GM21825 (cell line): ENCODE measurements around the gene SUGCT.

Source experiments
- ATAC-seq: cut with Tn5 transposase; IDR thresholded peaks from one replicate; pipeline ENCODE4 v1.9.1; 2021; ENCODE audit warnings: mild to moderate bottlenecking, moderate library complexity; ENCODE audit not compliant: unreplicated experiment

Gene SUGCT

GRCh38 chr7:40315277-40315676 is 180.5 kb downstream of the SUGCT start:
- ATAC-seq: no peak

- no peak for ATAC-seq
These were observed 181.4 kb downstream of the SUGCT start for GRCh38 chr7:40316176-40316575.

DNA sequence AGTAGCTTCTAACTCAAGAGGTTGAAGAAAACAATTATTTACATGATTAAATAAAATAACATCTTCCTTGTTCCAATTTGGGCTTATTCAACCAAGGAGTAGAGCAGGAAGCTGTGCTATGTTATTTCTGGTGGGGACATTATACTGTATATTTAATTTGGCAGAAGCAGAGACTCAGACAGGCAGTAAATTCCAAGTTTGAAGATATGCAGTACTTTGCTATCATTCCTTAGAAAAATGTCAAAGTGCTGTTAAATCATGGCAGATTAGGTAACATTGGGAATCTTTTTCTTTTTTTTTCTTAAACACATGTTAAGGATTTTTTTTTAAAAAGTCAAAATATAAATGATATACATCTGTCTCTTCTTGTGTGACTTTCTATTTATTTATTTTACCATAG is 190.1 kb downstream of the SUGCT start:
- no peak for ATAC-seq

DNA sequence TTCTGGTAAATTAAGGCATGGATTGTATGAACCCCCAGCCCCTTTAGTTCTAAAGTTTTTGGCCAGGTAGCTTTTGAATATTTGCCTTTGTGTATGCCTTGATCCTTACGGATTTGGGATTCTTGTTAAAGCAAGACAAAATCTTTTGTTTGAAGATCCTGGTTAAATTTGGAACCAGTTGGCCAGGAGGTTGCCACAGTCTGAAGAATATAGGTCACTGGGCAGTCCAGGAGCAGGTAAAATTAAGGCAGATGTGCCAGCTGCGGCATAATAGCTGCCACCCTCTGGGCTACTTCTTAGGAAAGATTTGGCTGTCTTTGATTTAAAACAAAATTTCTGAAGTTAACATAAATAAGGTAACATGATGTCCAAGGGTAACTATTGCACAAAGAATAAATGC is 192.3 kb downstream of the SUGCT start:
- ATAC-seq: no peak

DNA sequence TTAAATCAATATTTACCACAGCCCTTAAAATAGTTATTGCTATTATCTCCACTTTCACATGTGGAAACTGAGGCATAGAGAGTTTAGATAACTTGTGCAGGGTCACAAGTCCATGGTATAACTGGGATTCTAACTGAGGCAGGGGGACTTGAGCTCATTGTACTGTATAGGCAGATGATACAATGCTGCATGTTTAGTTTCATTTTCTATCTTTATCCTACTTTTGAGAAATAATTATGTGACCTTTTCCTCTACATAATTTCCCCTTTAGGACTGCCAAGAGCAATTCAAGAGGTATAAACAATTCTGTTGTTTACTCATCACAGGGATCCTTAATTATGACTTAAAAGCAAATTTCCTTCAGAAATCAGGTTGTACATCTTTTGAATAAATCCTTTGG is 193.1 kb downstream of the SUGCT start:
- no peak for ATAC-seq

DNA sequence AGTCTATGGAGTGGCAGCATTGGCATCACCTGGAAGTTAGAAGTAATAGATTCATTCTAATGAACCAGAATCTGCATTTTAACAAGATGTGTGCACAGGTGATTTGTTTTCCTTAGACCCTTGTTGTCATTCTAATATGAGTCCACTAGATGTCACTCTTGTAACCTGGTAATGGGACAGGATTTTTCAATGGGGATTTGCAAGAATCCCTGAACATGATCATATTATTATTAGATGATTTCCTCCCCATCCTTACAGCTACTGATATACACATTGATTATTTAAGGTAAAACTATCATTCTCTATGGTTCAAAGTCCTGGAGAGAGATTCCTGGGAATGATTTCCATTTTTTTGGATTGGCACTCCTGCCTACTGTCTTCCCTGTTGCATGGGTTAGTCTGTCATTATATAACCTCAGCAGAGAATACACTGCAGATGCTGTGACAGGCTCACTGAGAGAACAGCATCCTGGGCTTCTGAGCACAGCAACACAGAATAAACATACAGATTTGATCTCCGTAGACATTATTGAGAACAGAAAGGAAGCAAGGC is 194.9 kb downstream of the SUGCT start:
- ATAC-seq: no peak

DNA sequence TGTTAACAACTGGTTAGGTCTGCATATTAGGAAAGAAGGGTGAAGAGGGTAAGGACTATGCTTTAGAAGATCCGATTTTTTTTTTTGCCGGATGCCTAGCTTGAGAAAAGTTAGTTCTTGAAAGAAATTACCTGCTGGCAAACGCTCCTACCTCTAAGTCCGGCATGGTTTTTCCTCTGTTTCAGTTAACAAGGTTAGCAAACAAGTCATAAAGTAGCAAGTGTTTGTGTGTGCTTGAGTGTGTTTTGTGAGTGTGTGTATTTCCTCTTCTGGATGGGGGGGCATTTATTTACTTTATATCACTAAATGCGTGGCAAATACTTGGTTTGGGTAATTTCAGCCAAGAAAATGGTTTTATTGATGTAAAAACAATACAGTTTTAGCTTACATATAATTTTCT is 195.6 kb downstream of the SUGCT start:
- ATAC-seq: no peak

GRCh38 chr7:40331915-40332314 is 197.1 kb downstream of the SUGCT start:
- ATAC-seq: no peak

DNA sequence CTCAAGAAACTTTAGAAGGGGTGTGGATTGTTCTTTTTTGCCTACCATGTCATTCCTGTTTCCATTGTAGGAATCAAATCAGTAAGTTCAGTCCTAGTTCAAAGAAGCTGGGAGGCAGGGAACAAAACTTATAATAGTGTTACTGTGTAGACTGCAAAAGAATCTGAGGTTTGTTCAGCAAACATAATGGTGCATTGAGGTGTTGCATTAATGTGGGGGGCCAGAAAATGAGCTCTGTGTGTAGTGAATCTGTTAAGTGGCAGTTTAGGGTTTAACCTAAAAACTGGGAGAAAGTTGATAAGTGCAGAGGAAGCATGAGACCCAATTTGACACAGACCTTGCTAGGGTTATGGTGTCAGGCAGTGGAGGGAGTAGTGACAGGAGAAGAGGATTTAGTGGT is 197.7 kb downstream of the SUGCT start:
- no peak for ATAC-seq

DNA sequence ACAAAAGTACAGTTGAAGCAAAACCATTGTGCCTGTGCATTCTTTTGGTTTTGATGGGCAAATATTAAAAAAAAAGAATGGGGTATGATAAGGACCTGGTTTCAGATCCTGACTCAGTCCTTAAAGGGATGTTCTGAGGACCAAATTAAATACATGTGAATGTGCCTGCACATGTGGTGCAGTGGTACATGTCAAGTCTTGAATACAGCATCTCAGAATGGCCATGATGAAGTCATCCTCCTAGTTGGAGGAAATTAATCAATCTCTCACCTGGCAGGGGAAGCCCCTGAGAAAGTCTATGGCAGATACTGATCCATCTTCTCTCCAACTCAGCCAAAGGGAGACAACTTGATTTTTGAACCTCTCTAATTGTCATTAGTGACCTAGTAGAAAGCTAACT is 207.0 kb downstream of the SUGCT start:
- no peak for ATAC-seq

- no peak for ATAC-seq
These were observed 211.7 kb downstream of the SUGCT start for GRCh38 chr7:40346554-40346953.

DNA sequence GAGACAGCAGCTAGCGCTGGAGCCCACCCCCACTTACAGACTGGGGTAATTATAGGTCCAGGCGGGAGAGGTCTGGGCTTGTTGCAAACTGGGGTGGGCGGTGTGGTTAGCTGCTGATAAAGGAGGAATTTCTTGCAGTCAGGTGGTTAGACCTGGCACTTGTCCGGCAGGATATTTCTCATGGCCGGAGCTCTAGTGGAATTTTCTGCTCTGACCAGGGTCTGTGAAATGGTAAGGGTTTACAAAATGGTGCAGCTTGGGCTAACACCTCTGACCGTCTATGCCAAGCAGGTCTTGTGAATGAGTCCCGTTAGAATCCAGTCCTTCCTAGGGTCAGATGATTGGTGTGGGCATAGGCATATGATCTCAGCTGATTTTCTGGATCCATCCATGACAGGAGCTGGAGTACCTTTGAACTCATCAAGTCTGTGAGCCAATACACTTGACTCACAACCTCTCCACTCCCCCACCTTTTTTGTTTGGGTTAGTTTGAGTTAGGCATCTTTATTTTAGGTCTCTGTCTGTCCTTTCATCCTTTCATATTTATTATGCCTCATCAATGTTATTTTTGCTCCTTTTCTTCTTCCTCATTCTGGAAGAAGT is 213.4 kb downstream of the SUGCT start:
- ATAC-seq: no peak

DNA sequence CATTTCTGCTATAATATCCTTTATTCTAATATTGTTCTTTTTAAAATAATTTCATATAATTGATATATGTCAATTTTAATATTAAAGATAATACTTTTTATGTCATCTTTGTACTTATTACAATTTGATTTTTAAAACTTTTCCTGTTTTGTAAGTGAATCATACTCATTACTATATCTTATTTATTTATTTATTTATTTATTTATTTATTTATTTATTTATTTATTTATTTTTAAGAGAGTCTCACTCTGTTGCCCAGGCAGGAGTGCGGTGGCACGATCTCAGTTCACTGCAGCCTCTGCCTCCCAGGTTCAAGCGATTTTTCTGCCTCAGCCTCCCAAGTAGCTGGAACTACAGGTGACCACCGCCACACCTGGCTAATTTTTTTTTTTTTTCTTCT is 215.3 kb downstream of the SUGCT start:
- ATAC-seq: no peak

DNA sequence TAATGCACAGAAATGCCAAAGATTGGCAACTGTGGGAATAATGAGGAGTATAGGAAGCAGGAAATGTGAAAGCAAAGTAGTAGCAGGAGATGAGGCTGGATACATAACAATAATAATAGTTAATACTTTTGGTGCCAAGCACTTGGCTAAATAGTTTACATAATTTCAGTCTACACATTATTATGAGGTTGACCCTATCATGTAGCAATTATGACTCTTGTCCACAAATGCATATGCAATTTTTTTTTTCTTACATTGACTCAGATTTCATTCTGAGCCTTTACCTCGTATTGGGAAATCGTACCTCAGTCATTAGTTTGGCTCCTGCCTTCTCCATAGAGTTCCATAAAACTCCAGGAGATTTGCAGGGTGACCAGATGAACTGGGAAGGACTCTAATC is 219.9 kb downstream of the SUGCT start:
- ATAC-seq: no peak

GRCh38 chr7:40356312-40356711 is 221.5 kb downstream of the SUGCT start:
- no peak for ATAC-seq

DNA sequence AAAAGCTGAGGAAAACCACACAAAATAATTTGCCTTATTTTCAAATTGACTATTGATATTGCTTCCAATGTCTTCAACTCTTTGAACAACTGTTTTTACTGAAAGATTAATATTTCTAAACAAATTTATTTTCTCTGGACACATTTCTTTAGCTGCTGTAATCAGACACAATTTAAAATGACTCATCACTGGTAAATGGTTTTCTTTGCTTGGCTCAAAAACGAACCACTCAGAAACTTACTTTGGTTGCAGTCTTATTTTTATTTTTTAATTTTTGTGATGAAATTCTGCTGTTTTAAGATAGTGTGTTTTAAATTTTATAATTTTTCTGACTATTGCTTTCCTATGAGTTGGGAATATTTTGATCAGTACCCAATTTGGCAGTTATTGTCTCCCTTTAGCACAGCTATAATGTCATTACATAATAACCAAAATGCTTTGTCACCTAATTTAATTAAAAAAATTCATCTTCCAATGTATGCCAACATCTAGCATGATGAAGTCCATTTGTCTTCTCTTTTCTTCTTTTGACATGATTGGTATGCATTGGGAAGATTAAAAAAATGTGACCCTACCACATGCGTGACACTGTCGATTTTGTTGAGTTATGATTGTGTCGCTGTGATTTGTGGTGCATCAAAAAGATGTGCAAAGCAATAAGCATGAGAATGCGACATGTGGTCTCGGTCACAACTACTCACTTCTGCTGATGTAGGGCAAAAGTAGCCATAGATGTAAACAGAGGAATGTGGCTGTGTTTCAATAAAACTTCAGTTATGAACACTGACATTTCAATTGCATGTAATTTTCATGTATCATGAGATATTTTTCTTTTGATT is 222.3 kb downstream of the SUGCT start:
- no peak for ATAC-seq

DNA sequence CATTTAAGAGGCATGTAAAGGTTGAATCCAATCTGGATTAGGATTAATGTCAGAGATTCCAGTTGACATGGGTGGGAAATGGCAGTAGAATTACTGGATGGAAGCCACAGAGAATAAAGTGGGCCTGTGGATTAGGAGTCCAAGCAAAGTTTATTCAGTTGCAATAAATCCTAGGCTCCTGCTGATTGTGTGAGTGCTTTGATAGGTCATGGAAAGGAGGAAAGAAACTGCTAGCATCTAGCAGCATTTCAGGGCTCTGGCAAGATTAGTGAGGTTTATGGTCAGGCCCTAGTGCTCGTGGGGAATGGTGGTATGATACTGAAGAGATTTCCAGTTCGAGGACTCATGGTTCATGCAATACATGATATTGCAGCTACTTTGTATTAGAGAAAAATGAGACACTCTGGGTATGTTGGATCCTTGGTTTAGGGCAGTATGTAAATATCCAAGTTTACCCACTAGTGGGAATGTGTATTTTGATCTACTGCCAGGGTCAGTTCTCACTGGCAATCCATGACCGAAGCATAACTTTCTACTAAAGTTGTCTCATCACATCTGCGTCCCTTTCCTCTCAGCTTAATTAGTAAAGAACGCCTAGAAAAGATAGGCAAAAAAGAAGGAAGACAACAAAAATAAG is 235.0 kb downstream of the SUGCT start:
- no peak for ATAC-seq

DNA sequence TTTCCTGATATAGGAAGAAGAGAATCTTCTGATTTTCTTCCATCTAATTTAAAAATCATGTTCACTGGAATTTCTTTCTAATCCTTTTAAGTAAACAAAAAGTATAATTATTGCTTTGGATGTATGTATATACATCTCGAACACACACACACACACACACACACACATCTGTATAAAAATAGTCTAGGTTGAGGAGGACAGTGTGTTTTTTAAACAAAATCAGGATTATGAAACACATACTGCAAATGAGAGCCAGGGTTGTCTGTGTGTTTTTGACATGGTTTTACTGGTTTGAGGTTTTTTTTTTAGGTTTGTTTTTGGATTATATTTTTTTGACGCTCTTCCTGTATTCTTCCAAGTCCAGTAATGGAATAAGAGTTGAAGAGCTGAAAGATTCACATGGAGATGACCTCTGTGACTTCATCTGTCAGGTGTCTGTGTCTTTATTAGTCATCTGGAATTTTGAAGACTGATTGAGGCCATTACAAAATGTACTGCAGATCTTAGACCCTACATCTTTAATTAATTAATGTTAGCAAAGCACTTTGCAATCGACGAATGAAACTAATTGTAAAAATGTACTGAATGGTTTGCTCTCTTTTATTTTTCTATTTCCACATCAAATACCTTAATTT is 237.1 kb downstream of the SUGCT start:
- no peak for ATAC-seq

DNA sequence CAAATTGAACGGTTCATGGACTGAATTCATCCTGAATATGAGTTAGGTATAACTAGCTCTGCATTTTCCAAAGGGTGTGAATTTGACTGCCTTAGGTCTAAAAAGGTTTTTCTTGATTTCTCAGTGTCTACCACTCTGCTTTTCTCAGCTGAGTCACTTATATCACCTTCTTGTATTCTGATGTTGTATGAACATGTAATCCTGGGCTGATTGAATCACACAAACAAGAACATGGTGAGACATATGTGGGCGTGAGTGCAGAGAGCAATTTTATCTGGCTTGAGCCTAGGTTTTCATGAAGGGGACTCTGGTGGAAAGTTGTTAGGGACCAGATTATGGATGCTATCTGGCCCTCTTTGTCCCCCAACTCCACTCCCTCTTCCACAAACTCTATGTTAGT is 239.8 kb downstream of the SUGCT start:
- no peak for ATAC-seq

DNA sequence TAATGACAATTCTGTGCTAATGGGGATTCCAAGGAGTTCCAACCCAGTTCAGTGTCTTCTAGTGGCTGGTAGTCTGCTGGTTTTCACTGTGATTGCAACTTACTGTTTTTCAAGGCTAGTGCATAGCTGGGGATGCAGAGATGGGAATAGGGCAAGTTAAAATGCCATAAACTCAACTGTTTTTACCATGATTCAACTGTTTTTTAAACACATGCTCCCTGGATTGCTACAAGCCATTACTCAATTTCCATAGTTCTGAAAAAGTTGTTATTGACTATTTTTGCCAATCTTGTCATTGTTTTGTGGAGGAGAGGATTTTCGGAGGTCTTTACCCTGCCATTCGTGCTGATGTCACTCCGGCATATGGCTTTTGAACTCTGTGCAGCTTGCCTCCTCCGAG is 245.3 kb downstream of the SUGCT start:
- ATAC-seq: no peak

- no peak for ATAC-seq
These were observed 247.3 kb downstream of the SUGCT start for GRCh38 chr7:40382145-40382544.
